Uterus (tissue), 4 donors: ENCODE data around the gene PHLDB3. TPM values are rescaled to one million over a fixed set of nuclear protein-coding genes. Genes with fewer than 3 reads are reported as not detected.

Experiments used
- DNase-seq, 2 donors: peaks; one replicate each; pipeline ENCODE4 v3.0.0-alpha.2; 2019 to 2020
- H3K27ac ChIP-seq, 2 donors: fragments of 200-600 bp; sonication (generic); 1 replicate in 1 of 2; 2 replicates in 1 of 2; pipeline ENCODE4 v1.5.1; 2016 to 2018
- H3K27me3 ChIP-seq, 2 donors: fragments of 200-600 bp; sonication (generic); one replicate each; pipeline ENCODE4 v1.5.1; 2018 to 2019; ENCODE audit warnings: control low read depth in 1 of 2
- H3K36me3 ChIP-seq, 2 donors: fragments of 200-600 bp; sonication (generic); one replicate each; pipeline ENCODE4 v1.5.1; 2019; ENCODE audit warnings: control low read depth in 1 of 2
- H3K4me1 ChIP-seq, 2 donors: fragments of 200-600 bp; sonication (generic); one replicate each; pipeline ENCODE4 v1.5.1; 2018 to 2019; ENCODE audit warnings: control low read depth in 1 of 2
- H3K4me3 ChIP-seq, 2 donors: fragments of 200-600 bp; sonication (generic); 1 replicate in 1 of 2; 2 replicates in 1 of 2; pipeline ENCODE4 v1.5.1; 2018 to 2019; ENCODE audit warnings: mild to moderate bottlenecking in 1 of 2
- H3K9me3 ChIP-seq, 2 donors: fragments of 200-600 bp; sonication (generic); one replicate each; pipeline ENCODE4 v1.5.1; 2019; ENCODE audit warnings: control low read depth in 1 of 2
- POLR2A ChIP-seq, 2 donors: fragments of 450-650 bp; IDR thresholded peaks; one replicate each; pipeline ENCODE4 v1.6.1; 2016; ENCODE audit warnings: antibody characterized with exemption in 2 of 2, mild to moderate bottlenecking in 1 of 2, moderate library complexity in 1 of 2
- intact Hi-C: fragments of 100-400 bp; cut with DNase I; formaldehyde crosslinking; loops from one replicate; pipeline ENCODE4 v1.15.1; 2023; ENCODE audit warnings: low total_unique reads
- total RNA-seq, 4 donors: library from RNA; depleted of rRNA in 3 of 4; stranded (reverse); fragments of >200 nt in 3 of 4; gene quantifications; one replicate each; pipeline versions ENCODE4 v1.1.0 to v1.2.4, GENCODE V29; 2014 to 2023
- TF ChIP-seq, protein P1 (sequence below), 4 experiments: fragments of 200-600 bp in 2 of 4; fragments of 450-650 bp in 2 of 4; sonication (generic) in 2 of 4; IDR thresholded peaks; one replicate each; pipeline ENCODE4 v1.5.1; 2016 to 2019; ENCODE audit warnings: antibody characterized with exemption in 4 of 4, mild to moderate bottlenecking in 2 of 4, moderate library complexity in 1 of 4
- donor health status: DM: yes; HTN: yes; CAD: no.

The PHLDB3 gene
- total RNA-seq: 10 to 100 TPM in 2 of 4 donors, under 1 TPM in 2; 0.51 to 27.1 (median 6.1) TPM

DNA sequence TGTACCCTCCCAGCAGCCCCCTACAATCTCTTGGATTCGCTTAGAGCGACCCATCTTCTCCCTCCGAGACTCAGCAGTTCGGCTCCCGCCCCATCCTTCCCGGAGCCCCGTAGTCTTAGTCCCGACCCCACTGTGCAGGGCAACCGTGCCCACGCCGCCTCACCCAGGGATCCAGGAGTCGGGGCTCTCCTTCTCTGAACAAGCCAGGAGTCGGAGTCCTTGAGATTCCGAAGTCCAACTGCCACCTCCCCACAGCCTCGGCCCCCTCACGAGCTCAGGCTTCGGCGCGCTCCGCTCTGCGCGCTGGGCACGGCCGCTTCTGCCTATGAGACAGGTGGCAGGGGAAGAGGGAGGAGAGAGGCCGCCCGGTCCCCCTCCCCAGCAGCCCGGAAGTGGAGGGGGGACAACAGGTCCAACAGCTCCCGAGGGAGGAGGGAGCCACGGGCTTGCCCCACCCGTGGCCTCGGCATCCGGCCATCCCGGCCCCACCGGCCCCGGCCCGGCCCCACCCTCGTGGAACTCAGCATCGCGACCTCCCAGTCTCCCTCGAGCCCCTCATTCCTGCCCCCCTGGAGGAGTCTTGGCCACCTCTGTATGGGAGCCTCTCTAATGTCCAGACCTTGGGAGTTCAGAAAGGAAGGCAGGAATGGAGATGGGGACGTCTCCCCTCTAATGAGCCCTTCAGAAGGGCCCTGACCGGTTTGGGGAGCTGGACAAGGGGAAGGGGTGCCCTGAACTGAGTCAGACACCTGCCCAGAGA, at the start of gene PHLDB3:
PHLDB3 (minus strand) TSS at position 321 of the 760 bp plus-strand sequence. CDS start 628 bp downstream, outside the sequence.
- Histone ChIP-seq H3K36me3 (no peaks in the 10 kb centered on the region), H3K27me3 (no peaks in the 10 kb centered on the region), H3K4me1 (no peaks in the 10 kb centered on the region), H3K4me3 (peak within 1 kb of the TSS; percentile 93 to 98), H3K9me3 (no peaks in the 10 kb centered on the region), H3K27ac (peak within 1 kb of the TSS; percentile 94 to 95)
- peak in 1 of 2 donors; percentile 32 for DNase-seq
- intact Hi-C loops: no loop called here
- no peak for TF ChIP-seq POLR2A (IDR thresholded peaks at IDR 0.05)
- TF ChIP-seq, protein P1, sequence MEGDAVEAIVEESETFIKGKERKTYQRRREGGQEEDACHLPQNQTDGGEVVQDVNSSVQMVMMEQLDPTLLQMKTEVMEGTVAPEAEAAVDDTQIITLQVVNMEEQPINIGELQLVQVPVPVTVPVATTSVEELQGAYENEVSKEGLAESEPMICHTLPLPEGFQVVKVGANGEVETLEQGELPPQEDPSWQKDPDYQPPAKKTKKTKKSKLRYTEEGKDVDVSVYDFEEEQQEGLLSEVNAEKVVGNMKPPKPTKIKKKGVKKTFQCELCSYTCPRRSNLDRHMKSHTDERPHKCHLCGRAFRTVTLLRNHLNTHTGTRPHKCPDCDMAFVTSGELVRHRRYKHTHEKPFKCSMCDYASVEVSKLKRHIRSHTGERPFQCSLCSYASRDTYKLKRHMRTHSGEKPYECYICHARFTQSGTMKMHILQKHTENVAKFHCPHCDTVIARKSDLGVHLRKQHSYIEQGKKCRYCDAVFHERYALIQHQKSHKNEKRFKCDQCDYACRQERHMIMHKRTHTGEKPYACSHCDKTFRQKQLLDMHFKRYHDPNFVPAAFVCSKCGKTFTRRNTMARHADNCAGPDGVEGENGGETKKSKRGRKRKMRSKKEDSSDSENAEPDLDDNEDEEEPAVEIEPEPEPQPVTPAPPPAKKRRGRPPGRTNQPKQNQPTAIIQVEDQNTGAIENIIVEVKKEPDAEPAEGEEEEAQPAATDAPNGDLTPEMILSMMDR (IDR thresholded peaks at IDR 0.05): no peak

DNA sequence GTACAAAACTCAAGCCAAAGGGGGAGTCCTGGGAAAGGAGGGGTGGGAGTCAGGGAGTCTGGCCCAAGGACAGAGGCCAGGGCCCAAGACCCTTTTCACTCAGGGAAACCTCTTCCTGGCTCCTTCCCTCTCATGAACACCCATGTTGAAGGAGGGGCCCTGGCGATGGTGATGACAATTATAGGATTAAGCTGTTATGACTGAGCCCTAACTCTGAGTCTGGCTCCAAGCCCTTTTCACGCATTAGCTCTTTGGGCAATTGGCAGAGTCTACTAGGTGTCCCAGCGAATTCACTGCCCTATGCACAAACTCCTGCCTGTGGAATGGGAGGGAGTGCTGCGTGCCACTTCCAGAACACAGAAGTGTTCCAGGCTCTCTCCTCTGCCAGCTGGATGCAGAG, 49.1 kb upstream of the PHLDB3 start:
- Histone ChIP-seq H3K36me3 (no peaks in the 10 kb centered on the region), H3K4me1 (no peaks in the 10 kb centered on the region), H3K27me3 (no peaks in the 10 kb centered on the region), H3K4me3 (no peak overlapping the region), H3K9me3 (no peaks in the 10 kb centered on the region), H3K27ac (no peak overlapping the region)
- intact Hi-C loops: no loop called here
- no peak for TF ChIP-seq POLR2A (IDR thresholded peaks at IDR 0.05)
- TF ChIP-seq, protein P1 (IDR thresholded peaks at IDR 0.05): no peak
- no peak for DNase-seq

DNA sequence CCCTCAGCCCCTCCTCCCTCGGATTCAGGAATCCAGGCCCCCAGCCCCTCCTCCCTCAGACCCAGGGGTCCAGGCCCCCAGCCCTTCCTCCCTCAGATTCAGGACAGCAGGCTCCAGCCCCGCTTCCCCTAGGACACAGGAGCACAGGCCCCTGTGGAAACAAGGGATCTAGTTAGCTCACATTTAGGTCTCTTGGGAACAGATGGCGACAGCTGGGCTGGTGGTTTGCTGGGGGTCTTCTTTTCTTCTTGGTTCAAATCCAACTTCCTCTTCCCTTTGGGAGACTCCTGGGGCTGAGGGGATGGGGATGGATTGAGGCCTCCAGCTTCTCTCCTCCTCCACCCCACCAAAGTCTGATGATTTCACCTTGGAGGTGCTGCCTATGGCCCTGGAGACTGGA, 48.1 kb upstream of the PHLDB3 start:
- TF ChIP-seq, protein P1 (IDR thresholded peaks at IDR 0.05): no peak
- TF ChIP-seq POLR2A (IDR thresholded peaks at IDR 0.05): no peak
- Histone ChIP-seq H3K9me3 (no peaks in the 10 kb centered on the region), H3K4me3 (no peak overlapping the region), H3K36me3 (no peaks in the 10 kb centered on the region), H3K4me1 (no peaks in the 10 kb centered on the region), H3K27ac (no peak overlapping the region), H3K27me3 (no peaks in the 10 kb centered on the region)
- intact Hi-C loops: no loop called here
- no peak for DNase-seq

DNA sequence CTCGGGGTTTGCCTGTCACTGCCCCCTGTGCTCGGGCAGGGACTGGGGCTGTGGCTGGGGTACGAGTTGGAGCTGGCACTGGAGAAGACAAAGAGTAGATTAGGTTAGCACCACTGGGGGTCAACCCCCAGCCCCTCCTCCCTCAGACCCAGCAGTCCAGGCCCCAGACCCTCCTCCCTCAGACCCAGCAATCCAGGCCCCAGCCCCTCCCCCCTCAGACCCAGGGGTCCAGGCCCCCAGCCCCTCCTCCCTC, 47.6 kb upstream of the PHLDB3 start:
- H3K4me3 ChIP-seq: no peak overlapping the region
- H3K36me3 ChIP-seq: no peaks in the 10 kb centered on the region
- H3K27ac ChIP-seq: no peak overlapping the region
- DNase-seq: no peak
- TF ChIP-seq POLR2A (IDR thresholded peaks at IDR 0.05): no peak
- TF ChIP-seq, protein P1 (IDR thresholded peaks at IDR 0.05): no peak
- H3K9me3 ChIP-seq: no peaks in the 10 kb centered on the region
- H3K27me3 ChIP-seq: no peaks in the 10 kb centered on the region
- no peaks in the 10 kb centered on the region for H3K4me1 ChIP-seq
- intact Hi-C loops: no loop called here

DNA sequence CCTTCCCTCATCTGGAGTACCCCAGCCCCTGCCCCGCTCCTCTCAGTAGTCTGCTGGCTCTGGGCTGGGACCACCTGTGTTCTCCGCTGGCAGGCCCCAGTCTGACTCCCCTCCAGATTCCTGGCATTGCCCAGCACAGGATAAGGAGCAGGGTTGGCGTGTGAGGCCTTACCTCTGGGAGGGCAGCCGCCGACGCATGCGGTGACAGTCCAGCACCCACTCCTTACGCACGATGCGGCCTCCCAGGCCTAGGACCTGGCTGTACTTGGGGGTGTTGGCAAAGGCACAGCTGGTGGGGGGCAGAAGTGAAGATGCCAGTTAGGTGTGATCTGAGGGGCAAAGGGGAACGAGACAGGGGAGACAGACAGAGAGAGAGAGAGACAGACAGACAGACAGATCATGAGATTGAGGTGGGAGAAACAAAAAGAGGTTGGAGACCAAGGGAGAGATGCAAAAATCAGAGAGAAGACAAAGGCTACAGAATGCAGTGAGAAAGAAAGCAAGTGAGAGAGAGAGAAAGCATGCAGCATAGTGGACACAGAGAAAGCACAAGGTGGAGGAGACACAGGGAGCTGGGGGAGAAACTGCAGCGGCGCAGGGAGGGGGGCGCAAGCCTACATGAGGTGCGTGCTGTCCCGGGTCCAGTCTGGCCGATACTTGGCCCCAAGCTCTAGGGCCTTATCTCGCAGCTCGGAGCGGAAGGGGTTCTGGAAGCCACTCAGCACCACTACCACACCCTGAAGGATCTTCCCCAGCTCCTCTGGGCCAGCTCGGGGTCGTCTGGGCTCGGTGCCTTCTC, 47.1 kb upstream of the PHLDB3 start:
- intact Hi-C loops: no loop called here
- Histone ChIP-seq H3K4me1 (no peaks in the 10 kb centered on the region), H3K27ac (no peak overlapping the region), H3K27me3 (no peaks in the 10 kb centered on the region), H3K4me3 (no peak overlapping the region), H3K36me3 (no peaks in the 10 kb centered on the region), H3K9me3 (no peaks in the 10 kb centered on the region)
- TF ChIP-seq, protein P1 (IDR thresholded peaks at IDR 0.05): no peak
- TF ChIP-seq POLR2A (IDR thresholded peaks at IDR 0.05): no peak
- DNase-seq: no peak
